GM21381 (cell line): ENCODE results near the gene ELAVL1.
A peak's percentile ranks its signal among the peaks of the same experiment; 100 is the strongest.
"Not testable (repeated sequence)": the region's sequence is repeated elsewhere in the genome, so short reads cannot be mapped to it uniquely, and the experiment has no call there.

Experiments used
- ATAC-seq: cut with Tn5 transposase; IDR thresholded peaks from one replicate; pipeline ENCODE4 v1.9.1; 2021; ENCODE audit warnings: mild to moderate bottlenecking, moderate library complexity; ENCODE audit not compliant: unreplicated experiment

ELAVL1 gene

DNA sequence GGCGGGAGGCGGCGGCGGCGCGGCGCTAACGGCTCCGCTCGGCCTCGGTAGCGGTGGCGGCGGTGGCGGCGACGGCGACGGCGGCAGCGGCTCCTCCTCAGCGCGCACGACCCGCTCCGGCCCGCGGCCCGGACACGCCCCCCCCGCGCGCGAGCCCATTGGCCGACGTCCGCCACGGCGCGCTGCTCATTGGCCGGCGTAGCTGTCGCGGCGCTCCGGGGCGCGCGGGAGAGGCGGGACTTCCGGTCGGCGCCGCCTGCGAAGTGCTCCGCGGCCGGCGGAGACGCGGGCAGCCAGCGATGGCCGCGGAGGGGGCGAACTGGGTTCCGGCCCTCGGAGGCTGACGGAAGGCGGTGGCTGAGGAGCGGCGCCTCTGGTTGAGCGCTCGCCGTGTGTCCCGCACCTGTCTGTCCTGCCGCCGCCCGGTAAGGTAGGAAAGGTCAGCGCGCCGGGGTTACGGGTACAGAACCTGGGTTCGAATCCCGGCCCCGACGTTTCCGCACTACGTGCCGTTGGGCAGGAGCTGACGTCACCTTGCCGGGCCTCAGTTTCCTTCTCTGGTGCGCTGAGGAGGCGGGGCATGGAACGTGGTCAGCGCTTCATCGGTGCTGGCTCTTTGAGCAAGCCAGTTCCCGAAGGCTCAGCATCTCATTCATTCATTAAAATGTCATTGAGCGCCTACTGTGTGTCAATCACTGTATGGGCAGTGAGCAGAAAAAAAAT lies at the start of gene ELAVL1:
ELAVL1 (minus strand) TSS at position 108 of the 723 bp plus-strand sequence. CDS start 13,826 bp downstream, outside the sequence.
- ATAC-seq = peak; percentile 67

DNA sequence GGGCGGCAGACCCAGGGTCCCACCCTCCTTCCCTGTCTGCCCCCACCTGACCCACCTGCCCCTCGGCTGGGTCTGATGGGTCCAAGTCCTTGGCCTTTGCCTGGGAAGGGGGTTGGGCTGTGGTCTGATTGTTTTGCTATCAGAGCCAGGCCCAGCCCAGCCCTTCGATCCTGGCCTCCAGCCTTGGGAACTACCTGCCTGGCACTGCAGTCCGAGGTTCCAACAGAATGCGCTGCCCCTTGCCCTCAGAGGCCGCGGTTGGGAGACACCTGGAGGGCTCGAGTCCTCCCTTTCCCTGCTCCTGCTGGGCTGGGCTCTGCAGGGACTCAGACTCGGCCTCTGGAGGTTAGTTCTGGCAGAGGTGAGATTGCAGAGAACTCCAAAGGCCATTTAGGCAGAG lies 48.7 kb upstream of the ELAVL1 start:
- ATAC-seq = no peak

- no peak for ATAC-seq
Observed at GRCh38 chr19:8052464-8052859, 47.0 kb upstream of the ELAVL1 start, which contains the start of gene CCL25. Gene CCL25, plus strand, starts transcription at chr19:8052760. Its CDS starts 290 bp downstream, at chr19:8053050.

GRCh38 chr19:8050274-8051096 lies 45.0 kb upstream of the ELAVL1 start:
- ATAC-seq = peak; percentile 77

GRCh38 chr19:8046569-8047165 lies 41.2 kb upstream of the ELAVL1 start:
- no peak for ATAC-seq

- no peak for ATAC-seq
Observed at GRCh38 chr19:8045872-8046568, 40.6 kb upstream of the ELAVL1 start.

GRCh38 chr19:8044018-8044417 lies 38.6 kb upstream of the ELAVL1 start:
- ATAC-seq = no peak

DNA sequence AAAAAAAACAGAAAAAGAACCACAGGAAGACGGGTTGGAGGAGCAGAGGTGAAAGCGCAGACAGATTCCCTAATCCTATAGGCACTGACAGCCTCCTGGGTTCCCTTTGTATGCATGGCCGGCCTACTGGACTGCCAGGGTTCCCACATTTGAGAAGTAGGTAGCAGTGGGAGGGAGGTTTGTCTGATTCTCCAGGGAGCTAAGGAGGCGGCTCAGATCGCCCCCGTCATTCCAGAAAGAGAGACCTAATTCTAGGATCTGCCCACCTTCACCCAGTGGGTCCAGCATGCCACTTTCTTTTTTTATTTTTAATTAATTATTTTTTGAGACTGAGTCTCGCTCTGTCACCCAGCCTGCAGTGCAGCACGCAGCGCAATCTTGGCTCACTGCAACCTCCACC lies 37.5 kb upstream of the ELAVL1 start:
- ATAC-seq = no peak

- no peak for ATAC-seq
Observed at GRCh38 chr19:8041531-8041931, 36.1 kb upstream of the ELAVL1 start.

- no peak for ATAC-seq
Observed at GRCh38 chr19:8039231-8039630, 33.8 kb upstream of the ELAVL1 start.

GRCh38 chr19:8038815-8039214 lies 33.4 kb upstream of the ELAVL1 start:
- no peak for ATAC-seq

GRCh38 chr19:8036434-8037099 lies 31.1 kb upstream of the ELAVL1 start:
- ATAC-seq = no peak

GRCh38 chr19:8034178-8034525 lies 28.7 kb upstream of the ELAVL1 start:
- ATAC-seq = no peak

GRCh38 chr19:8033287-8034177 lies 28.1 kb upstream of the ELAVL1 start:
- not testable (repeated sequence) for ATAC-seq

DNA sequence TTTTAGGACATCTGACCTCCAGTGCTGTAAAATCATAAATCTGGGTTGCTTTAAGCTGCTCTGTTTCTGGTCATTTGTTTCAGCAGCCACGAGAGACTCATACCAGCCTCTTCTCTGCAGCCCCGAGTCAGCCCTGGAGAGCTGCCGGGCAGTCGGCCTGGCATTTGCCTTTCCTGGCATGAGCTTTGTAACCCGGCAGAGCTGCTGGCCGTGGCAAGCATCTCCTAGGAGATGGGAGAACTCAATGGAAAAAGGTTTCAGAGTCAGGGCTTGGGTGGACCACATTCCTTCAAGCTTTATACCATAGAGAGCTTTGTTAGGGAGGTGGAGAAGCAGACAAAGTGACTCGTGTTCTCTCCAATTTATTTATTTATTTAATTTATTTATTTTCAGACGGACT lies 25.5 kb upstream of the ELAVL1 start:
- no peak for ATAC-seq

DNA sequence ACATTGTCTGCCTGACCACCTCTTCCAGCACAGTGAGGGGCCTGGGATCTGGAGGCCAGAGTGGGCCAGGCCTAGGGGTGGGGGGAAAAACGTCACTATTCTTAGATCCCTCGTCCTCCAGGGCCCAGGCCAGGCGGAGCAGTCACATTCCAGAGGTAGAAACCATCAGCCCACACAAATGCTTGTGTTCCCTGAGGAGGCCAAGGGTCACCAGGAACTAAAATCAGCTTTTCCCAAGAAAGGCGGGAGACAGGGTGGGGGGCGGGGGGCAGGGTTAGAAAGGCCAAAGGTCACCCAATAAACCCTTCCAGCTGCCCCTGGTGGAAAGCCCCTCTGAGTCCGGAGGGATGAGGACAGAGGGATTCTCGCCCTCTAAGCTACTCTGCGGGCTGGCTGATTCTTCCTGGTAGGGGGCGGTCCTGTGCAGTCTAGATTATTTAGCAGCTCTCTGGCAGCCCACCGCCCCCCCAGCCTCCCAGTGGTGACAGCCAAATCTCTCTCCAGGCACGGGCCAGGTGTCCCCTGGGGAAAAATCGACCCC lies 23.6 kb upstream of the ELAVL1 start:
- ATAC-seq = no peak

GRCh38 chr19:8025316-8025715 lies 19.9 kb upstream of the ELAVL1 start:
- no peak for ATAC-seq

GRCh38 chr19:8024256-8024655 lies 18.8 kb upstream of the ELAVL1 start:
- not testable (repeated sequence) for ATAC-seq

- ATAC-seq = no peak
Observed at GRCh38 chr19:8023371-8023770, 17.9 kb upstream of the ELAVL1 start.
